DND-41 (cell line): ENCODE results near the gene TBCE.

Experiments used
- ATAC-seq: fragments of 200-7000 bp; cut with Tn5 transposase; 3 replicates; pipeline ENCODE4 v1.9.1; 2021; ENCODE audit warnings: low read depth; ENCODE audit not compliant: insufficient read depth
- DNase-seq: peaks from one replicate; pipeline ENCODE4 v3.0.0-alpha.2; 2020
- H2AFZ ChIP-seq: 2 replicates; pipeline ENCODE4 v1.6.0; 2012; ENCODE audit warnings: low read depth, low read length
- H3K27ac ChIP-seq: 2 replicates; pipeline ENCODE4 v1.5.1; 2012; ENCODE audit warnings: low read length, inconsistent platforms
- H3K27me3 ChIP-seq: fragments of 200-600 bp; sonication (generic); 2 replicates; pipeline ENCODE4 v1.6.0; 2012; ENCODE audit warnings: low read length, mild to moderate bottlenecking, inconsistent platforms; ENCODE audit not compliant: insufficient read depth, poor library complexity
- H3K36me3 ChIP-seq: 2 replicates; pipeline ENCODE4 v1.5.1; 2012; ENCODE audit warnings: low read length, inconsistent platforms; ENCODE audit not compliant: insufficient read depth
- H3K4me1 ChIP-seq: 2 replicates; pipeline ENCODE4 v1.5.1; 2012; ENCODE audit warnings: mild to moderate bottlenecking, low read length; ENCODE audit not compliant: insufficient read depth
- H3K4me2 ChIP-seq: 2 replicates; pipeline ENCODE4 v1.6.0; 2012; ENCODE audit warnings: mild to moderate bottlenecking, moderate library complexity, low read length, inconsistent platforms; ENCODE audit not compliant: insufficient read depth
- H3K4me3 ChIP-seq, 2 experiments: fragments of 200-600 bp in 1 of 2; shearing (Covaris generic) in 1 of 2; 2 replicates each; pipeline ENCODE4 v1.5.1; 2012 to 2016; ENCODE audit warnings: inconsistent platforms in 2 of 2, low read length in 2 of 2, mild to moderate bottlenecking in 2 of 2, low read depth in 1 of 2, moderate library complexity in 1 of 2
- H3K79me2 ChIP-seq: 2 replicates; pipeline ENCODE4 v1.6.0; 2012; ENCODE audit warnings: low read length, inconsistent platforms; ENCODE audit not compliant: insufficient read depth
- H3K9ac ChIP-seq: 2 replicates; pipeline ENCODE4 v1.6.0; 2012; ENCODE audit warnings: low read depth, mild to moderate bottlenecking, inconsistent platforms, low read length, moderate library complexity
- H3K9me3 ChIP-seq: 2 replicates; pipeline ENCODE4 v1.5.1; 2012; ENCODE audit warnings: low read length, moderate library complexity, mild to moderate bottlenecking, inconsistent platforms; ENCODE audit not compliant: insufficient read depth, severe bottlenecking
- H4K20me1 ChIP-seq: 2 replicates; pipeline ENCODE4 v1.6.0; 2012; ENCODE audit warnings: low read length; ENCODE audit not compliant: insufficient read depth
- CTCF ChIP-seq: IDR thresholded peaks from 2 replicates; pipeline ENCODE4 v1.5.1; 2012; ENCODE audit warnings: borderline replicate concordance, low read length, moderate library complexity, mild to moderate bottlenecking; ENCODE audit not compliant: poor library complexity, severe bottlenecking; ENCODE audit errors: extremely low read depth
- EZH2 ChIP-seq: IDR thresholded peaks from 3 replicates; pipeline ENCODE4 v1.6.1; 2012; ENCODE audit warnings: borderline replicate concordance, low read depth, mild to moderate bottlenecking, moderate library complexity, low read length, inconsistent platforms; ENCODE audit not compliant: severe bottlenecking

TBCE gene

GRCh38 chr1:235324296-235324695, 42.9 kb upstream of the TBCE start:
- H3K4me2 ChIP-seq = peak overlapping the region; percentile 81; the same call in 1 of the 2 replicates
- no peaks in the 10 kb centered on the region for H3K27me3 ChIP-seq
- ATAC-seq (no peak), DNase-seq (no peak)
- peaks cover 93% of the 10 kb centered on the region for H3K79me2 ChIP-seq
- H4K20me1 ChIP-seq = peaks cover 54% of the 10 kb centered on the region
- peak overlapping the region in 1 of 2 experiments; percentile 33; a peak in 1 of 4 replicates for H3K4me3 ChIP-seq
- peak overlapping the region; percentile 64; the same call in 1 of the 2 replicates for H3K27ac ChIP-seq
- H3K4me1 ChIP-seq = peaks cover 44% of the 10 kb centered on the region
- H2AFZ ChIP-seq = no peak overlapping the region
- peaks cover 59% of the 10 kb centered on the region for H3K36me3 ChIP-seq
- H3K9ac ChIP-seq = peak overlapping the region; percentile 96; the same call in 1 of the 2 replicates
- no peak for TF ChIP-seq EZH2
- no peak for TF ChIP-seq CTCF
- no peaks in the 10 kb centered on the region for H3K9me3 ChIP-seq

GRCh38 chr1:235325139-235325538, 42.1 kb upstream of the TBCE start:
- H3K4me1 ChIP-seq = peaks cover 52% of the 10 kb centered on the region
- no peak overlapping the region for H2AFZ ChIP-seq
- H3K9me3 ChIP-seq = no peaks in the 10 kb centered on the region
- H3K9ac ChIP-seq = peak overlapping the region; percentile 96
- TF ChIP-seq CTCF (no peak), EZH2 (no peak)
- peaks cover 53% of the 10 kb centered on the region for H3K36me3 ChIP-seq
- H3K4me2 ChIP-seq = peak overlapping the region; percentile 81
- H3K27me3 ChIP-seq = no peaks in the 10 kb centered on the region
- H4K20me1 ChIP-seq = peaks cover 56% of the 10 kb centered on the region
- H3K4me3 ChIP-seq = peak overlapping the region; percentile 13 to 68; a peak in 3 of 4 replicates
- H3K27ac ChIP-seq = peak overlapping the region; percentile 64
- DNase-seq = no peak
- no peak for ATAC-seq
- H3K79me2 ChIP-seq = peaks cover 92% of the 10 kb centered on the region

- Histone ChIP-seq H3K79me2 (peaks cover 92% of the 10 kb centered on the region), H3K4me1 (peaks cover 59% of the 10 kb centered on the region), H3K9ac (peak overlapping the region; percentile 96), H3K27ac (peak overlapping the region; percentile 64; the same call in 1 of the 2 replicates), H3K36me3 (peaks cover 52% of the 10 kb centered on the region), H2AFZ (no peak overlapping the region), H3K4me3 (peak overlapping the region; percentile 40 to 68; a peak in 3 of 4 replicates), H4K20me1 (peaks cover 50% of the 10 kb centered on the region), H3K9me3 (no peaks in the 10 kb centered on the region), H3K27me3 (no peaks in the 10 kb centered on the region), H3K4me2 (peak overlapping the region; percentile 81)
- DNase-seq (no peak), ATAC-seq (no peak)
- TF ChIP-seq CTCF (no peak), EZH2 (no peak)
Observed at GRCh38 chr1:235325854-235326253, 41.4 kb upstream of the TBCE start.
